Mesendoderm (in vitro differentiated cells): ENCODE data around the gene ARHGAP18.

Experiments used
- DNase-seq: peaks from one replicate; pipeline ENCODE4 v3.0.0; 2013
- H2AK5ac ChIP-seq: 2 replicates; pipeline ENCODE4 v1.6.1; 2013; ENCODE audit warnings: low read length, inconsistent platforms
- H2BK120ac ChIP-seq: 2 replicates; pipeline ENCODE4 v1.6.1; 2013; ENCODE audit warnings: low read depth, mild to moderate bottlenecking, low read length, moderate library complexity, mixed read lengths
- H2BK15ac ChIP-seq: replicated peaks from 2 replicates; pipeline ENCODE4 v1.6.1; 2013; ENCODE audit warnings: low read depth, mild to moderate bottlenecking, moderate library complexity
- H2BK5ac ChIP-seq: 2 replicates; pipeline ENCODE4 v1.6.1; 2013; ENCODE audit warnings: low read length, inconsistent platforms
- H3K18ac ChIP-seq: 2 replicates; pipeline ENCODE4 v1.6.1; 2013; ENCODE audit warnings: mild to moderate bottlenecking, low read length, mixed read lengths
- H3K23ac ChIP-seq: one replicate; pipeline ENCODE4 v1.6.1; 2013; ENCODE audit warnings: low read length
- H3K27ac ChIP-seq: 2 replicates; pipeline ENCODE4 v1.5.1; 2013; ENCODE audit warnings: low read depth, mild to moderate bottlenecking, inconsistent platforms, low read length, moderate library complexity
- H3K27me3 ChIP-seq: 2 replicates; pipeline ENCODE4 v1.6.1; 2013; ENCODE audit warnings: low read length, control low read depth, mild to moderate bottlenecking, inconsistent platforms; ENCODE audit not compliant: insufficient read depth, poor library complexity
- H3K36me3 ChIP-seq: 2 replicates; pipeline ENCODE4 v1.6.1; 2013; ENCODE audit warnings: low read length, inconsistent platforms; ENCODE audit not compliant: control insufficient read depth, insufficient read depth
- H3K4ac ChIP-seq: one replicate; pipeline ENCODE4 v1.6.1; 2013; ENCODE audit warnings: low read depth, mild to moderate bottlenecking, low read length, moderate library complexity
- H3K4me1 ChIP-seq: 2 replicates; pipeline ENCODE4 v1.6.1; 2013; ENCODE audit warnings: low read depth, low read length, inconsistent platforms; ENCODE audit not compliant: control insufficient read depth
- H3K4me2 ChIP-seq: 2 replicates; pipeline ENCODE4 v1.6.1; 2013; ENCODE audit warnings: low read length
- H3K4me3 ChIP-seq: 2 replicates; pipeline ENCODE4 v1.5.1; 2013; ENCODE audit warnings: mild to moderate bottlenecking, low read length
- H3K56ac ChIP-seq: one replicate; pipeline ENCODE4 v1.6.1; 2013; ENCODE audit warnings: low read length
- H3K79me1 ChIP-seq: 2 replicates; pipeline ENCODE4 v1.6.1; 2013; ENCODE audit warnings: low read length, inconsistent platforms
- H3K79me2 ChIP-seq: 2 replicates; pipeline ENCODE4 v1.6.1; 2013; ENCODE audit warnings: mild to moderate bottlenecking, low read length; ENCODE audit not compliant: control insufficient read depth, insufficient read depth
- H3K9ac ChIP-seq: 2 replicates; pipeline ENCODE4 v1.6.1; 2013; ENCODE audit warnings: low read length, inconsistent platforms
- H4K5ac ChIP-seq: one replicate; pipeline ENCODE4 v1.6.1; 2013; ENCODE audit warnings: low read length
- H4K8ac ChIP-seq: one replicate; pipeline ENCODE4 v1.6.1; 2013; ENCODE audit warnings: low read depth, mild to moderate bottlenecking, control low read depth, low read length, moderate library complexity
- WGBS: extraction: QIAGEN DNeasy Blood & Tissue Kit; methylation state at CpG from one replicate; pipeline ENCODE4 v1.1.7; 2013; ENCODE audit warnings: low lambda C conversion rate, missing lambda C conversion rate; ENCODE audit not compliant: insufficient coverage; ENCODE audit errors: extremely low coverage; 5-methylcytosine and 5-hydroxymethylcytosine counted together

Gene ARHGAP18

GRCh38 chr6:129631070-129631469 is 78.9 kb downstream of the ARHGAP18 start:
- H3K4me1 ChIP-seq: no peaks in the 10 kb centered on the region
- no peaks in the 10 kb centered on the region for H3K79me1 ChIP-seq
- H2BK15ac ChIP-seq: no peak overlapping the region
- DNase-seq: no peak
- no peak overlapping the region for H3K23ac ChIP-seq
- no peak overlapping the region for H3K4ac ChIP-seq
- no peak overlapping the region for H4K5ac ChIP-seq
- WGBS: no CpG with 5 or more reads among the region's 3 CpGs
- no peak overlapping the region for H3K4me2 ChIP-seq
- no peaks in the 10 kb centered on the region for H3K36me3 ChIP-seq
- H2BK5ac ChIP-seq: no peak overlapping the region
- H4K8ac ChIP-seq: no peak overlapping the region
- H3K9ac ChIP-seq: no peak overlapping the region
- no peak overlapping the region for H3K18ac ChIP-seq
- H3K4me3 ChIP-seq: no peak overlapping the region
- no peak overlapping the region for H2AK5ac ChIP-seq
- H3K56ac ChIP-seq: no peak overlapping the region
- H3K79me2 ChIP-seq: no peaks in the 10 kb centered on the region
- H3K27me3 ChIP-seq: no peaks in the 10 kb centered on the region
- H2BK120ac ChIP-seq: no peak overlapping the region
- no peak overlapping the region for H3K27ac ChIP-seq

GRCh38 chr6:129630596-129630995 is 79.4 kb downstream of the ARHGAP18 start:
- Histone ChIP-seq H2BK5ac (no peak overlapping the region), H2BK15ac (no peak overlapping the region), H3K23ac (no peak overlapping the region), H2AK5ac (no peak overlapping the region), H3K79me2 (no peaks in the 10 kb centered on the region), H4K5ac (no peak overlapping the region), H2BK120ac (no peak overlapping the region), H3K4ac (no peak overlapping the region), H3K4me2 (no peak overlapping the region), H3K18ac (no peak overlapping the region), H3K27me3 (no peaks in the 10 kb centered on the region), H3K4me1 (no peaks in the 10 kb centered on the region), H3K27ac (no peak overlapping the region), H3K56ac (no peak overlapping the region), H3K36me3 (no peaks in the 10 kb centered on the region), H4K8ac (no peak overlapping the region), H3K79me1 (no peaks in the 10 kb centered on the region), H3K4me3 (no peak overlapping the region), H3K9ac (no peak overlapping the region)
- DNase-seq: no peak
- WGBS: no CpG with 5 or more reads among the region's 1 CpG

- H3K79me2 ChIP-seq: no peaks in the 10 kb centered on the region
- H4K5ac ChIP-seq: no peak overlapping the region
- H3K79me1 ChIP-seq: no peaks in the 10 kb centered on the region
- H3K56ac ChIP-seq: no peak overlapping the region
- H3K23ac ChIP-seq: no peak overlapping the region
- H2BK5ac ChIP-seq: no peak overlapping the region
- H3K18ac ChIP-seq: no peak overlapping the region
- no peaks in the 10 kb centered on the region for H3K4me1 ChIP-seq
- H2AK5ac ChIP-seq: no peak overlapping the region
- H3K4me3 ChIP-seq: no peak overlapping the region
- WGBS: no CpG with 5 or more reads among the region's 2 CpGs
- H3K9ac ChIP-seq: no peak overlapping the region
- DNase-seq: no peak
- H3K36me3 ChIP-seq: no peaks in the 10 kb centered on the region
- H3K4me2 ChIP-seq: no peak overlapping the region
- H2BK15ac ChIP-seq: no peak overlapping the region
- no peak overlapping the region for H4K8ac ChIP-seq
- H3K27me3 ChIP-seq: no peaks in the 10 kb centered on the region
- no peak overlapping the region for H3K27ac ChIP-seq
- no peak overlapping the region for H2BK120ac ChIP-seq
- H3K4ac ChIP-seq: no peak overlapping the region
Observed at GRCh38 chr6:129628101-129628815, 81.7 kb downstream of the ARHGAP18 start.

- no peak overlapping the region for H2BK120ac ChIP-seq
- no CpG with 5 or more reads among the region's 5 CpGs for WGBS
- H3K4me2 ChIP-seq: no peak overlapping the region
Observed at GRCh38 chr6:129624488-129624887, 85.5 kb downstream of the ARHGAP18 start.

GRCh38 chr6:129623008-129623732 is 86.8 kb downstream of the ARHGAP18 start:
- H3K79me2 ChIP-seq: no peaks in the 10 kb centered on the region
- no peaks in the 10 kb centered on the region for H3K4me1 ChIP-seq
- no peak overlapping the region for H2BK120ac ChIP-seq
- no peak overlapping the region for H4K5ac ChIP-seq
- no peak overlapping the region for H3K4me3 ChIP-seq
- H2AK5ac ChIP-seq: no peak overlapping the region
- H3K36me3 ChIP-seq: no peaks in the 10 kb centered on the region
- H3K56ac ChIP-seq: no peak overlapping the region
- H3K27me3 ChIP-seq: no peaks in the 10 kb centered on the region
- WGBS: no CpG with 5 or more reads among the region's 3 CpGs
- DNase-seq: no peak
- no peak overlapping the region for H3K4ac ChIP-seq
- H3K18ac ChIP-seq: no peak overlapping the region
- H2BK15ac ChIP-seq: no peak overlapping the region
- H3K27ac ChIP-seq: no peak overlapping the region
- no peaks in the 10 kb centered on the region for H3K79me1 ChIP-seq
- no peak overlapping the region for H4K8ac ChIP-seq
- H3K23ac ChIP-seq: no peak overlapping the region
- no peak overlapping the region for H3K9ac ChIP-seq
- H2BK5ac ChIP-seq: no peak overlapping the region
- no peak overlapping the region for H3K4me2 ChIP-seq

More at GRCh38 chr6:129624488-129624887, 85.5 kb downstream of the ARHGAP18 start:
- H3K4ac ChIP-seq: no peak overlapping the region
- no peak for DNase-seq
- no peaks in the 10 kb centered on the region for H3K36me3 ChIP-seq
- no peaks in the 10 kb centered on the region for H3K79me2 ChIP-seq
- no peak overlapping the region for H4K8ac ChIP-seq
- no peaks in the 10 kb centered on the region for H3K27me3 ChIP-seq
- no peak overlapping the region for H2AK5ac ChIP-seq
- H3K4me3 ChIP-seq: no peak overlapping the region
- no peaks in the 10 kb centered on the region for H3K4me1 ChIP-seq
- H3K56ac ChIP-seq: no peak overlapping the region
- no peak overlapping the region for H3K23ac ChIP-seq
- H2BK5ac ChIP-seq: no peak overlapping the region
- no peak overlapping the region for H3K27ac ChIP-seq
- no peak overlapping the region for H4K5ac ChIP-seq
- H2BK15ac ChIP-seq: no peak overlapping the region
- H3K79me1 ChIP-seq: no peaks in the 10 kb centered on the region
- H3K9ac ChIP-seq: no peak overlapping the region
- no peak overlapping the region for H3K18ac ChIP-seq
